ENCODE data around the gene PLLP. TPM values are rescaled to one million over a fixed set of nuclear protein-coding genes. Genes with fewer than 3 reads are reported as not detected.

PLLP gene
- total RNA-seq, 1 donor from 2014 or later: 0.02 TPM

DNA sequence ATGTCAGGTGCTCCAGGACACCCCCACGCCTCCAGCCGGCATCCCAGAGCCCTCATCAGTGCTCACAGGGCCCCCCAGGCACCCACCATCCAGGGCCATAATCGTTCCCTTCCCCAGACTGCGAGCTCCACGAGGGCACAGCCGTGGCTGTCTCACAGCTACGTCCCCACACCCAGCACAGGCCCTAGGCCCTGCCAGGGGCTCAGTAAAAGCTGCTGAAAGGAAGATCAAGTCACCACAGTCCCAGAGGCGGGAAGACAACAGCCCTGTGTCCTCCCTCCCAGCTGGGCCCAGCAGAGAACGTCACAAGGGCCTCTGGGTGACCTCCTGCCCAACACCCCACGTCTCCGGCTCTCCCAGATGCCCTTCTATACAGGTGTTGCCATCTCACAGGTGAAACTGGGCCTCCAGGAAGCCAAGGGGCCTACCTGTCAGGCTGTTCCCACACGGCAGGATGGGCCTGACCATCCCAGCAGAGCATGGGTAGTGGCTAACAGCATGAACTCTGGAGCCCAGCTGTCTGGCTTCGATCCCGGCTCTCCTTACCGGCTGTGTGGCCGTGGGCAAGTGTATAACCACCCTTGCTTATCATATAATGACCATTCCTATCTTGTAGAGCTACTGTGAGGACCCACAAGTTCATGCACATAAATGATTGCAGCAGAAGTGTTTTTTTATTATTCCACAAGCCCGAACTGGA is 21.5 kb downstream of the PLLP start:
- Mint-ChIP-seq H3K36me3 (ENCODE audit: low read depth) (no peaks in the 10 kb centered on the region), H3K4me3 (ENCODE audit: unreplicated experiment) (no peak overlapping the region), H3K27me3 (ENCODE audit: low read depth) (no peaks in the 10 kb centered on the region), H3K27ac (ENCODE audit: unreplicated experiment) (no peak overlapping the region), H3K9me3 (ENCODE audit: low read depth) (no peaks in the 10 kb centered on the region), H3K4me1 (ENCODE audit: low read depth) (peaks cover 11% of the 10 kb centered on the region)
- TF ChIP-seq, protein P1, sequence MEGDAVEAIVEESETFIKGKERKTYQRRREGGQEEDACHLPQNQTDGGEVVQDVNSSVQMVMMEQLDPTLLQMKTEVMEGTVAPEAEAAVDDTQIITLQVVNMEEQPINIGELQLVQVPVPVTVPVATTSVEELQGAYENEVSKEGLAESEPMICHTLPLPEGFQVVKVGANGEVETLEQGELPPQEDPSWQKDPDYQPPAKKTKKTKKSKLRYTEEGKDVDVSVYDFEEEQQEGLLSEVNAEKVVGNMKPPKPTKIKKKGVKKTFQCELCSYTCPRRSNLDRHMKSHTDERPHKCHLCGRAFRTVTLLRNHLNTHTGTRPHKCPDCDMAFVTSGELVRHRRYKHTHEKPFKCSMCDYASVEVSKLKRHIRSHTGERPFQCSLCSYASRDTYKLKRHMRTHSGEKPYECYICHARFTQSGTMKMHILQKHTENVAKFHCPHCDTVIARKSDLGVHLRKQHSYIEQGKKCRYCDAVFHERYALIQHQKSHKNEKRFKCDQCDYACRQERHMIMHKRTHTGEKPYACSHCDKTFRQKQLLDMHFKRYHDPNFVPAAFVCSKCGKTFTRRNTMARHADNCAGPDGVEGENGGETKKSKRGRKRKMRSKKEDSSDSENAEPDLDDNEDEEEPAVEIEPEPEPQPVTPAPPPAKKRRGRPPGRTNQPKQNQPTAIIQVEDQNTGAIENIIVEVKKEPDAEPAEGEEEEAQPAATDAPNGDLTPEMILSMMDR (IDR thresholded peaks at IDR 0.05): no peak
- DNase-seq (ENCODE audit: low spot score): peak; percentile 62

DNA sequence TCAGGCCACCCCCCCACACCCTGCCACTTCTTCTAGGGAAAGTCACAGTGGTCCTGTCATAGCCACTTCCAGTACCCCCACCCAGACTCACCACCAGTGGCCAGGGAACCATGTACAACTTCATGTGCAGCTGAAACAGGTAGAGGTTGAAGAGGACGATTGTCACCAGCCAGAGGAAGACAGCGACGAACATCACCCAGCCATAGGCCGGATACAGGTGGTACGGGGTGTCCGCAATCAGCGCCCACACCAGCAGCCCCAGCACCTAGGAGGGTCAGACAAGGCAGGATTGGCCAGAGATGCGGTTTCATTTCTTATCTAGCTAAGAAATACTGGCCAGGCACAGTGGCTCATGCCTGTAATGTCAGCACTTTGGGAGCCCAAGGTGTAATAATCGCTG is 22.7 kb downstream of the PLLP start:
- peak; percentile 38 for DNase-seq (ENCODE audit: low spot score)
- Mint-ChIP-seq H3K36me3 (ENCODE audit: low read depth) (no peaks in the 10 kb centered on the region), H3K4me1 (ENCODE audit: low read depth) (peaks cover 11% of the 10 kb centered on the region), H3K9me3 (ENCODE audit: low read depth) (no peaks in the 10 kb centered on the region), H3K4me3 (ENCODE audit: unreplicated experiment) (no peak overlapping the region), H3K27me3 (ENCODE audit: low read depth) (no peaks in the 10 kb centered on the region), H3K27ac (ENCODE audit: unreplicated experiment) (no peak overlapping the region)
- TF ChIP-seq, protein P1 (IDR thresholded peaks at IDR 0.05): no peak

DNA sequence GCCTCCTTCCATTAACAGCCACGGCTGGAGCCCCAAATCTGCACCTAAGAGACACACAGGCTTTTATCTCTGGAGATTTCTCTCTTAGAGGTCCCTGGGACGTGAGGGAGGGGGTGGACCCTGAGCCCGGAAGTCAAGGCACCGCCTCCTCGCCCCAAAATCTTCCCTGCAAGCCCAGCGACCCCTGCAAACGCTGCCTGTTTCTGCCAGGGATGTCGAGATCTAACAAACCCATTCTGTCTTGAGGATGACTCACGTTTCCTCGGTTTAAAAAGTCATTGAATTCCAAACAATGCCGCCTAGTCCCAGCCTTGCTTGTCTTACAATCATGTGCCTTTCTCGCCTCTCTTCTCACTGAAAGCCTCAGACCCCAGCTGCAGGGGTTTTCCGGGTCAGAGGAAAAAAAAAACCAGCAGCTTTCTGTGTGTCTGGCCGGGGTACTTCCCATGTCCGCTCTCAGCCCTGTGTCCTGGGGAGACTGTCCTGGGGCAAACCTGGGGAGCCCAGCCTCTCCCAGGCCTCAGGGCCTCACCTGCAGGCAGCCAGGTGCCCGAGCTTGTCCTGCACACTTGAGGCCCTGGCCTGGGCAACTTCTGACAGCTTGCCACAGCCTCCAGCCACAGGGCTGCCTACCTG is 24.1 kb downstream of the PLLP start:
- DNase-seq (ENCODE audit: low spot score): peak; percentile 65
- Mint-ChIP-seq H3K27me3 (ENCODE audit: low read depth) (no peaks in the 10 kb centered on the region), H3K4me3 (ENCODE audit: unreplicated experiment) (peak overlapping the region; percentile 41), H3K36me3 (ENCODE audit: low read depth) (no peaks in the 10 kb centered on the region), H3K4me1 (ENCODE audit: low read depth) (peaks cover 11% of the 10 kb centered on the region), H3K27ac (ENCODE audit: unreplicated experiment) (peak overlapping the region; percentile 83), H3K9me3 (ENCODE audit: low read depth) (no peaks in the 10 kb centered on the region)
- TF ChIP-seq, protein P1 (IDR thresholded peaks at IDR 0.05): no peak

DNA sequence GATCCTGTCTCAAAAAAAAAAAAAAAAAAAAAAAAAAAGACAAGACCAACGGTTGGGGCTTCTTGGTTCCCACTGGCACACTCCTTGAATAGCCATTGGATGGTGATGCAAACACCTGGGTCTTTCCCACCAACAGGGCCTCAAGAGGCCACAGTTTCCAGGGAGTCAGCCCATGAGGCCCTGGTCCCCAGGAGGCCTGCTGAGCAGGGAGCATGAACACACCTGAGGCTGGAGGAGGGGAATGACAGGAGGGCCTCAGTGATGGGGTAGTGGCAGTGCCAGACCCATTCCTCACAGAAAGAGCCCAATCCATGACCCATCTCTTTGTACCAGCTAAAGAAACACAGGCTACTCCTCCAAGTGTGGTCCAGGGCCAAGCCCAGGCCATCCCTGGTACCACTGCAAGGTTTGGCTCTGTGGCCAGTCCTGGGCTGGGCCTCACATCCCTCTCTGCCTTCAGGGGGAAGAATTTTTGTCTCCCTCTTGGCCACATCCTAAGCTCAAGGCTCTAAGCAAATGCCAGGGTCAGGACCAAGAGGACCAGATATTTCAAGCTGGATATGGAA is 25.5 kb downstream of the PLLP start:
- DNase-seq (ENCODE audit: low spot score): peak; percentile 49
- Mint-ChIP-seq H3K4me1 (ENCODE audit: low read depth) (peaks cover 11% of the 10 kb centered on the region), H3K9me3 (ENCODE audit: low read depth) (no peaks in the 10 kb centered on the region), H3K27me3 (ENCODE audit: low read depth) (no peaks in the 10 kb centered on the region), H3K27ac (ENCODE audit: unreplicated experiment) (no peak overlapping the region), H3K4me3 (ENCODE audit: unreplicated experiment) (no peak overlapping the region), H3K36me3 (ENCODE audit: low read depth) (no peaks in the 10 kb centered on the region)
- TF ChIP-seq, protein P1 (IDR thresholded peaks at IDR 0.05): no peak

DNA sequence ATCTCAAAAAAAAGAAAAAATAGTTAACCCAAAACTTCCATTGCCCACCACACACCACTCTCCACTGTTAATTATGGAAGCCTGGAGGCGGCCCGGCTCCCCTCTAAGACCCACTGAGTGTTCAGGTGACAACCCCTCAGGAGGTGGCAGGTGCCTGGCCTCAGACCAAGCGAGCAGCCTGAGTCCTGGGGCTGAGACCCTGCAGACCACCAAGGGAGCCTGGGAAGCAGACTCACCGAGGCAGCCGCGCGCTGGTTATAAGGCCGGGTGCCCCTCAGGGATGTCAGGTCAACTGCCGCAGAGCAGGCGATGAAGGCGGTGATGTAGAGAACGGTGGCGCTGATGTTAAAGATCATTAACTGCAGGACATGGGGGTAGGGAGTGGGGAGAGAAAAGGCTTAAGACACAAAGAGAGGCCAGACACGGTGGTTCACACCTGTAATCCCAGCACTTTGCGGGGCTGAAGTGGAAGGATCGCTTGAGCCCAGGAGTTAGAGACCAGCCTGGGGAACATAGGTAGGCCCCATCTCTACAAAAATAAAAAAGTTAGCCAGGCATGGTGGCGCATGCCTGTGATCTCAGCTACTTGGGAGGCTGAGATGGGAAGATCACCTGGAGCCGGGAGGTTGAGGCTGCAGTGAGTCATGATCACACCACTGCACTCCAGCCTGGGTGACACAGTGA is 26.1 kb downstream of the PLLP start:
- H3K27me3 Mint-ChIP-seq (ENCODE audit: low read depth): no peaks in the 10 kb centered on the region
- peak; percentile 70 for DNase-seq (ENCODE audit: low spot score)

More for the DNA sequence above, 26.1 kb downstream of the PLLP start:
- no peak overlapping the region for H3K4me3 Mint-ChIP-seq (ENCODE audit: unreplicated experiment)
- no peaks in the 10 kb centered on the region for H3K36me3 Mint-ChIP-seq (ENCODE audit: low read depth)
- H3K9me3 Mint-ChIP-seq (ENCODE audit: low read depth): no peaks in the 10 kb centered on the region
- TF ChIP-seq, protein P1 (IDR thresholded peaks at IDR 0.05): no peak
- H3K27ac Mint-ChIP-seq (ENCODE audit: unreplicated experiment): no peak overlapping the region
- H3K4me1 Mint-ChIP-seq (ENCODE audit: low read depth): peaks cover 11% of the 10 kb centered on the region
